IPS-20b (cell line): ENCODE results near the gene PPL.

Experiments used
- H3K27ac ChIP-seq: one replicate; pipeline ENCODE4 v1.5.1; 2013; ENCODE audit warnings: low read length
- H3K27me3 ChIP-seq: 2 replicates; pipeline ENCODE4 v1.6.1; 2013; ENCODE audit warnings: mild to moderate bottlenecking, low read length, inconsistent platforms; ENCODE audit not compliant: insufficient read depth
- H3K36me3 ChIP-seq: 2 replicates; pipeline ENCODE4 v1.6.1; 2013; ENCODE audit warnings: low read depth, mild to moderate bottlenecking, inconsistent platforms, low read length, moderate library complexity; ENCODE audit not compliant: insufficient read depth
- H3K4me1 ChIP-seq: 2 replicates; pipeline ENCODE4 v1.6.1; 2013; ENCODE audit warnings: mild to moderate bottlenecking, control low read depth, inconsistent platforms, low read length, moderate library complexity; ENCODE audit not compliant: insufficient read depth
- H3K4me3 ChIP-seq: 2 replicates; pipeline ENCODE4 v1.5.1; 2013; ENCODE audit warnings: mild to moderate bottlenecking, low read length, inconsistent platforms
- H3K9ac ChIP-seq: 2 replicates; pipeline ENCODE4 v1.6.1; 2013; ENCODE audit warnings: low read depth, mild to moderate bottlenecking, inconsistent platforms, low read length, moderate library complexity
- H3K9me3 ChIP-seq: 2 replicates; pipeline ENCODE4 v1.6.1; 2013; ENCODE audit warnings: mild to moderate bottlenecking, low read depth, low read length, inconsistent platforms; ENCODE audit not compliant: insufficient read depth

Gene PPL

DNA sequence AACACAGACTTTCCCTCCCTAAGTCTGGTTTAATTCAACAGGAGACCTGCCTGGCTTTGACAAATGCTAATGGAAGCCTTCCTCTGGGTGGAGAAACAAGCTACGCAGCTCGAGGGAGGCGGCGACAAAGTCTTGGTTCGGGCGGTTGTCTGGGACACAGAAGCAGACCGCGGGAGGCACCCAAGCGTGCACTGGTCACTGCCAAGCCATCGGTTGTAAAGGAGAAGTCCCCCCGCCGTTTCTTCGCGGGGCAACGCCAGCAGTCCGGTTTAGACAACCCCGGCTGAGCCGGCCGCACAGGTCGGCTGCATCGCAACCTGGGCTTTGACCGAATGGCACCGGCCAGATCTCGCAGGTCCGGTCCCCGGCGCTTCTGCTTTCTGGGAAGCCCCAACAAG lies 90.4 kb downstream of the PPL start:
- Histone ChIP-seq H3K4me3 (peak overlapping the region; percentile 84), H3K36me3 (peaks cover 41% of the 10 kb centered on the region), H3K9ac (peak overlapping the region; percentile 84; the same call in 1 of the 2 replicates), H3K27ac (no peak overlapping the region), H3K9me3 (no peaks in the 10 kb centered on the region), H3K4me1 (peaks cover 19% of the 10 kb centered on the region; the same call in 1 of the 2 replicates), H3K27me3 (no peaks in the 10 kb centered on the region)

DNA sequence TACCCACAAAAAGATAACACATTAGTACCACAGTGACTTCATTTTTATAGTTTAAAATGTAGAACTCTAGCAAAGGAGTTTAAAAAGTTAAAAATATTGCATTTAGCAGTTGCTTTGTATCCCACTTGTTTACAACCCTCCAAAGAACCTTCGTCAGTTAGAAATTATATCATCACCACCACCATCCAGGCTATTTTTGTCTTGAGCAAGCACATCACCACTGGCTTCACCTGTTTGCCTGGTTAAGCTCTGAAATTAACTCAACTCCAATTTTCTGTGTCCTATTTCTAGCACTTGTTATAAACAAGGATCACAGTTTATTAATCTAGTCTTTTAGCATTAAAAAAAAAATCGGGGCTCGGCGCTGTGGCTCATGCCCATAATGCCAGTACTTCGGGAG lies 96.0 kb downstream of the PPL start:
- Histone ChIP-seq H3K9me3 (no peaks in the 10 kb centered on the region), H3K4me1 (peaks cover 5% of the 10 kb centered on the region; the same call in 1 of the 2 replicates), H3K4me3 (no peak overlapping the region), H3K36me3 (peaks cover 93% of the 10 kb centered on the region), H3K27ac (no peak overlapping the region), H3K9ac (no peak overlapping the region), H3K27me3 (no peaks in the 10 kb centered on the region)

DNA sequence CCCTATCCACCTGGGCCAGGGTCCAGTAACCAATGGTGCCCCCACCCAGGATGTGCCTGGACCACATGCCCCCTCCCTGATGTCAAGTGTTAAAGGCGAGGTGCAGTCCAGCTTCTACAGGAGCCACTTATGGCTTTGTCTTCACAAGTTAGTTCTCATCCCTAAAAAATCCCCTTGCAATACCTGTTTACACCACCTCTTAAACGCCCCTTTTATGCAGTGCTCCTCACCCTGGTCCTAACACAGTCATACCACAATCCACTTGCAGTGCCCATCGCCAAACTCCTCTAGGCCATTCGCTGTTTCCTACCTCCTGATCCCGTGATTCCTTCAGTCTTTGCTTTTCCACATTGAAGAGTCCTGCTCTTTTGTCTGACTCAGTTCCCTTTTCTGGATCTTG lies 97.0 kb downstream of the PPL start:
- Histone ChIP-seq H3K27me3 (no peaks in the 10 kb centered on the region), H3K4me1 (no peaks in the 10 kb centered on the region), H3K27ac (no peak overlapping the region), H3K4me3 (no peak overlapping the region), H3K9me3 (no peaks in the 10 kb centered on the region), H3K36me3 (peaks cover 85% of the 10 kb centered on the region), H3K9ac (no peak overlapping the region)

DNA sequence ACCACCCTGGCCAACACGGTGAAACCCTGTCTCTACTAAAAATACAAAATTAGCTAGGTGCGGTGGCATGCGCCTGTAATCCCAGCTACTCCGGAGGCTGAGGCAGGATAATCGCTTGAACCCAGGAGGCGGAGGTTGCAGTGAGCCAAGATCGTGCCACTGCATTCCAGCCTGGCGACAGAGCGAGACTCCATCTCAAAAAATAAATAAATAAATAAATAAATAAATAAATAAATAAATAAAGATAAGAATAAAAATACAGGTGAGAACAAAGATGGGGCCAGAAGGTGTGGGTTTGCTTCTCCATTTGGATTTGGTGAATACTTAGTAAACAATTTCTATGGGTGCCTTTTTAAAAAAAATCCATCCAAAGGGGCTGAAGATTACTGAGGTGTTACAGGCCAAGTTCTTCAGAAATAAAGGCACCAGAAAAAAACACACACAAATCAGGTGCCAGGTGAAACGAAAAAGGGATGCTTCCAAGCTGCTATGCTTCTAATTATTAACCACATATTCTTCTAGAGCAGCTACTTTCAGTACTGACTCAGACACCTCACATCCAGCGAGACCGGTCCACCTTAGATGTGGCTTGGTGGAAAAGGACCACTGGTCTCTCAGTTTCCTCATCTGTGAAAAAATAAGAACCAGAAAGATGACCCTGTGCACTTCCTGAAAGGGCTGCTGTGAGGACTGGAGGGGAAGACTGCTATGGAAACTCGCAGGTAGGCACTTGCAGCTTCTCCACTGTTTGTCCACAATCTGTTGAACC lies 99.0 kb downstream of the PPL start:
- Histone ChIP-seq H3K9ac (no peak overlapping the region), H3K4me1 (no peaks in the 10 kb centered on the region), H3K36me3 (peaks cover 84% of the 10 kb centered on the region), H3K27me3 (no peaks in the 10 kb centered on the region), H3K27ac (no peak overlapping the region), H3K9me3 (no peaks in the 10 kb centered on the region), H3K4me3 (no peak overlapping the region)

DNA sequence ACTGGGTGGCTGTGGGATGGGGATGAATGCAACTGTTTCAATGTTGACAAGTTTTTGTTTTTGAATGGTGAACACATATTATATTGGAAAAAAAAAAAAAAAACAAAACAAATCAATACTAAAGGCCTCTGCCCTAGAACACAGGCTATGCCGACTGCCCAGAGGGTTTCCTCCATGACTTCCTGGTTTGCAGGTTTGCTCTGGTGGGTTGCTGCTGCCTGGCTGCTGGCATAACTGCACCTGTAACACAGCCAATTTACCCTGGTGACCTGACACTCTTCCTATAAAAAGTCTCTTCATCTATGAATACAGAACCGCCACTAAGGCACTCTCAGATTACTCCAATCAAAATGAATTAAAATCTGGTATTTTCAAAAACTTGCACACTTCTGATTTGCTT lies 100.2 kb downstream of the PPL start:
- Histone ChIP-seq H3K27ac (no peak overlapping the region), H3K36me3 (peaks cover 85% of the 10 kb centered on the region), H3K9me3 (no peaks in the 10 kb centered on the region)

DNA sequence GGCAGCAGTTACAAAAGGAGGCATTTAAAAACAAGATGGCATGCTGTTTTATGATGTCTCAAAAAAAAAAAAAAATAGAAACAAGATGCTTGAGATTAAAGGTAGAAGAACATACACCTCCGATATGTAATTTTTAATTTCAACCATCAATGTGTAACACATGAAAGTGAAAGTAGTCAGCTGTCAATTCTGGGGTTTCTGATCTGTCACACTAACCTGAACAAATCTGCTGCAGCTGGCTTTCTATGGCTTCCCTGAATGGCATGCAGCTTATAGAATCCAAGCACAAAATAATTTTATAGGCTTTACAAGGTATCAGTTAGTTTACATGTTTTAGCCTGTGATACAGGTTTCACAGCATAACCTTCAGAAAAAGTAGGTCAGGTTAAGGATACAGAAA lies 103.4 kb downstream of the PPL start:
- Histone ChIP-seq H3K4me1 (no peaks in the 10 kb centered on the region), H3K4me3 (no peak overlapping the region), H3K36me3 (peaks cover 83% of the 10 kb centered on the region), H3K27me3 (no peaks in the 10 kb centered on the region), H3K27ac (no peak overlapping the region), H3K9me3 (no peaks in the 10 kb centered on the region), H3K9ac (no peak overlapping the region)

More for the DNA sequence above, 100.2 kb downstream of the PPL start:
- Histone ChIP-seq H3K9ac (no peak overlapping the region), H3K4me1 (no peaks in the 10 kb centered on the region), H3K27me3 (no peaks in the 10 kb centered on the region), H3K4me3 (no peak overlapping the region)

DNA sequence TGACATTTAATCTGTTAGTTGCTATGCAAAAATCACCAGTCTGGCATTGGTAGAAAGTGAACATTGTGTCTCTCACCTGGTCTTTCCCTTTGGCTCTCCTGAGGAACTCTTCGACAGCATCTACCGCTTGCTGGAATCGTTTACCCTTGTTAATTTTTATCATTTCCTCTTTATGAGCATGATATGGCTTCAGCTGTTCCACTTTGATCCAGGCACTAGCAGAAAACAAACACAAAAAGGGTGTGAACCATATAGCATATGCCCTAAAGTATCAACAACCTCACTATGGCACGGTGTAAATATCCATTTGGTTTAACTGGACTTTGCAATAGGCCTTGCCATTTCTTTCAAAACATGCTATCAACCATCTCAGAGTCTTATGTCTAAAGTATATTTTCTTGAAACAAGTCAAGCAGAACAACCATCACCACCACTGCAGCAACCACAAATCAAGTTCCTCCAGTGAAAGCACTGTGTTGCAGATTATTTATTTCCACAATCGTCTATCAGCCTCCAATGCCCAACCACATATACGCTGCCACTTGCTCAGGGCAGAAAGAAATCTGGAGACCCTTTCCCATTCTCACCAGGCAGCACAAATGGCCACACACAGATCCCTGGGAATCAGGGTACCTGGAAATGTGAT lies 104.1 kb downstream of the PPL start:
- Histone ChIP-seq H3K4me1 (no peaks in the 10 kb centered on the region), H3K36me3 (peaks cover 80% of the 10 kb centered on the region), H3K4me3 (no peak overlapping the region), H3K27me3 (no peaks in the 10 kb centered on the region), H3K9ac (no peak overlapping the region), H3K27ac (no peak overlapping the region), H3K9me3 (no peaks in the 10 kb centered on the region)
